DOHH2 (cell line): ENCODE data around the gene PNPLA7.
"Not testable (repeated sequence)": the region's sequence is repeated elsewhere in the genome, so short reads cannot be mapped to it uniquely, and the experiment has no call there.

Experiments used
- CTCF ChIP-seq: fragments of 200-600 bp; sonication (generic); IDR thresholded peaks from one replicate; pipeline ENCODE4 v1.5.1; 2014; ENCODE audit warnings: antibody characterized with exemption, mild to moderate bottlenecking, low read depth, low read length; ENCODE audit not compliant: poor library complexity, severe bottlenecking
- EZH2phosphoT487 ChIP-seq: fragments of 200-600 bp; sonication (generic); IDR thresholded peaks from 2 replicates; pipeline ENCODE4 v1.6.1; 2017; ENCODE audit warnings: borderline replicate concordance, mild to moderate bottlenecking, antibody characterized with exemption, low read length, moderate library complexity, mixed read lengths

GRCh38 chr9:137553654-137554053 lies 3.5 kb upstream of the PNPLA7 start:
- not testable (repeated sequence) for TF ChIP-seq CTCF, EZH2phosphoT487
